ACHN (cell line): ENCODE data around the gene LRRC10.
A peak's percentile ranks its signal among the peaks of the same experiment; 100 is the strongest.

Experiments
- DNase-seq: peaks from one replicate; pipeline ENCODE4 v3.0.0-alpha.2; 2015
- in situ Hi-C: cut with HindIII; loops from 2 replicates; pipeline ENCODE4 v1.10.0; 2017; ENCODE audit warnings: low sequenced_read_pairs, low pct_ligation_motif_present, low pct_unique_long_range_greater_than_20kb

The LRRC10 gene

GRCh38 chr12:69610729-69611128 is at the start of gene LRRC10:
Gene LRRC10, minus strand, starts transcription at chr12:69610907. Its CDS starts 69 bp downstream, at chr12:69610838.
- in situ Hi-C loops = no loop called here
- no peak for DNase-seq

- in situ Hi-C loops = no loop called here
- no peak for DNase-seq
Observed at GRCh38 chr12:69660164-69660863, 49.6 kb upstream of the LRRC10 start.

- DNase-seq = no peak
- in situ Hi-C loops = no loop called here
Observed at GRCh38 chr12:69658203-69658602, 47.5 kb upstream of the LRRC10 start.

- in situ Hi-C loops = no loop called here
- DNase-seq = no peak
Observed at GRCh38 chr12:69657376-69658137, 46.9 kb upstream of the LRRC10 start.

- in situ Hi-C loops = no loop called here
- peak; percentile 85 for DNase-seq
Observed at GRCh38 chr12:69655616-69656340, 45.1 kb upstream of the LRRC10 start.

GRCh38 chr12:69653703-69654102 is 43.0 kb upstream of the LRRC10 start:
- in situ Hi-C loops = no loop called here
- no peak for DNase-seq

- in situ Hi-C loops = no loop called here
Observed at GRCh38 chr12:69651922-69652321, 41.2 kb upstream of the LRRC10 start.

GRCh38 chr12:69649529-69649928 is 38.8 kb upstream of the LRRC10 start:
- in situ Hi-C loops = no loop called here
- DNase-seq = peak; percentile 12

More at GRCh38 chr12:69651922-69652321, 41.2 kb upstream of the LRRC10 start:
- no peak for DNase-seq

GRCh38 chr12:69648476-69648875 is 37.8 kb upstream of the LRRC10 start:
- in situ Hi-C loops = no loop called here
- DNase-seq = peak; percentile 79

- no peak for DNase-seq
- in situ Hi-C loops = no loop called here
Observed at GRCh38 chr12:69647178-69647577, 36.5 kb upstream of the LRRC10 start.

- in situ Hi-C loops = no loop called here
- DNase-seq = no peak
Observed at GRCh38 chr12:69645031-69645430, 34.3 kb upstream of the LRRC10 start.

- in situ Hi-C loops = no loop called here
- no peak for DNase-seq
Observed at GRCh38 chr12:69644511-69644910, 33.8 kb upstream of the LRRC10 start.

- DNase-seq = no peak
- in situ Hi-C loops = no loop called here
Observed at GRCh38 chr12:69642531-69642930, 31.8 kb upstream of the LRRC10 start.

- DNase-seq = no peak
- in situ Hi-C loops = no loop called here
Observed at GRCh38 chr12:69641546-69641945, 30.8 kb upstream of the LRRC10 start.

- peak; percentile 79 for DNase-seq
- in situ Hi-C loops = no loop called here
Observed at GRCh38 chr12:69639400-69640016, 28.8 kb upstream of the LRRC10 start.

- DNase-seq = peak; percentile 29
- in situ Hi-C loops = no loop called here
Observed at GRCh38 chr12:69633061-69633460, 22.4 kb upstream of the LRRC10 start.

GRCh38 chr12:69630191-69630590 is 19.5 kb upstream of the LRRC10 start:
- in situ Hi-C loops = no loop called here
- peak; percentile 30 for DNase-seq

- in situ Hi-C loops = no loop called here
- DNase-seq = no peak
Observed at GRCh38 chr12:69627501-69627900, 16.8 kb upstream of the LRRC10 start.

GRCh38 chr12:69623970-69624369 is 13.3 kb upstream of the LRRC10 start:
- no peak for DNase-seq
- in situ Hi-C loops = no loop called here
